Smooth muscle cell (in vitro differentiated cells): ENCODE data around the gene IRF5. TPM values are rescaled to one million over a fixed set of nuclear protein-coding genes. Genes with fewer than 3 reads are reported as not detected.

Experiments used
- DNase-seq: peaks from one replicate; lab custom pipeline; 2025; ENCODE audit not compliant: unreplicated experiment; lab: John Stamatoyannopoulos, UW
- H2AFZ ChIP-seq: fragments of 200-600 bp; sonication (generic); 2 replicates; pipeline ENCODE4 v1.6.0; 2016; ENCODE audit warnings: antibody characterized with exemption, low read depth, mild to moderate bottlenecking
- H3F3A ChIP-seq: fragments of 200-600 bp; sonication (generic); 2 replicates; pipeline ENCODE4 v1.6.0; 2017; ENCODE audit warnings: antibody characterized with exemption, low read depth
- H3K27ac ChIP-seq: fragments of 200-600 bp; sonication (generic); 2 replicates; pipeline ENCODE4 v1.5.1; 2016; ENCODE audit warnings: low read depth, mild to moderate bottlenecking
- H3K27me3 ChIP-seq: fragments of 200-600 bp; sonication (generic); 2 replicates; pipeline ENCODE4 v1.6.1; 2016; ENCODE audit warnings: low read depth, mild to moderate bottlenecking
- H3K36me3 ChIP-seq: fragments of 200-600 bp; sonication (generic); 2 replicates; pipeline ENCODE4 v1.5.1; 2016; ENCODE audit warnings: low read depth
- H3K4me1 ChIP-seq: fragments of 200-600 bp; sonication (generic); 2 replicates; pipeline ENCODE4 v1.5.1; 2016; ENCODE audit warnings: low read depth
- H3K4me2 ChIP-seq: fragments of 200-600 bp; sonication (generic); 2 replicates; pipeline ENCODE4 v1.6.0; 2016; ENCODE audit warnings: mild to moderate bottlenecking
- H3K4me3 ChIP-seq: fragments of 200-600 bp; sonication (generic); 2 replicates; pipeline ENCODE4 v1.5.1; 2016; ENCODE audit warnings: mild to moderate bottlenecking
- H3K79me2 ChIP-seq: fragments of 200-600 bp; sonication (generic); 2 replicates; pipeline ENCODE4 v1.6.0; 2016; ENCODE audit warnings: low read depth, mild to moderate bottlenecking
- H3K9ac ChIP-seq: fragments of 200-600 bp; sonication (generic); 2 replicates; pipeline ENCODE4 v1.6.0; 2016; ENCODE audit warnings: low read depth
- H3K9me3 ChIP-seq: fragments of 200-600 bp; sonication (generic); replicated peaks from 2 replicates; pipeline ENCODE4 v1.5.1; 2016; ENCODE audit warnings: low read depth
- H4K20me1 ChIP-seq: fragments of 200-600 bp; sonication (generic); 2 replicates; pipeline ENCODE4 v1.6.0; 2016; ENCODE audit warnings: low read depth
- CTCF ChIP-seq: fragments of 200-600 bp; sonication (generic); IDR thresholded peaks from 2 replicates; pipeline ENCODE4 v1.5.1; 2017; ENCODE audit warnings: borderline replicate concordance, mild to moderate bottlenecking, antibody characterized with exemption; ENCODE audit not compliant: insufficient read depth, poor library complexity, severe bottlenecking
- WGBS: methylation state at CpG from one replicate; pipeline ENCODE4 v1.1.7; 2016; ENCODE audit warnings: low lambda C conversion rate; 5-methylcytosine and 5-hydroxymethylcytosine counted together
- polyA plus RNA-seq: library from polyadenylated mRNA; unstranded; fragments of >200 nt; fragmentation: Nextera tagmentation; extraction: Ambion mirVana; gene quantifications from 2 replicates; pipeline ENCODE4 v1.2.1, GENCODE V29; 2016
- total RNA-seq: library from RNA; depleted of rRNA; stranded (reverse); fragments of >200 nt; gene quantifications from 2 replicates; pipeline ENCODE4 v1.2.3, GENCODE V29; 2014

IRF5 gene
- total and polyA plus RNA-seq, 2 experiments from 2014 or later: 0.35 to 0.76 TPM

- no peaks in the 10 kb centered on the region for H3F3A ChIP-seq
- H3K79me2 ChIP-seq: no peaks in the 10 kb centered on the region
- no peak overlapping the region for H3K4me3 ChIP-seq
- no peak overlapping the region for H3K27ac ChIP-seq
- H3K9ac ChIP-seq: no peak overlapping the region
- peaks cover 71% of the 10 kb centered on the region for H3K27me3 ChIP-seq
- TF ChIP-seq CTCF: no peak
- no peak for DNase-seq
- 90% methylated on average over 7 of the region's 7 CpGs for WGBS
- H3K9me3 ChIP-seq: no peaks in the 10 kb centered on the region
- no peaks in the 10 kb centered on the region for H3K36me3 ChIP-seq
- no peaks in the 10 kb centered on the region for H3K4me1 ChIP-seq
- H3K4me2 ChIP-seq: no peak overlapping the region
- H4K20me1 ChIP-seq: no peaks in the 10 kb centered on the region
- no peak overlapping the region for H2AFZ ChIP-seq
These were observed 1.5 kb downstream of the IRF5 start for GRCh38 chr7:128939075-128939860.

GRCh38 chr7:128939861-128940410 lies 2.2 kb downstream of the IRF5 start:
- WGBS: 80% methylated on average over 18 of the region's 18 CpGs
- Histone ChIP-seq H3K9ac (no peak overlapping the region), H3K4me2 (no peak overlapping the region), H3K27ac (no peak overlapping the region), H2AFZ (no peak overlapping the region), H4K20me1 (no peaks in the 10 kb centered on the region), H3F3A (no peaks in the 10 kb centered on the region), H3K79me2 (no peaks in the 10 kb centered on the region), H3K4me3 (no peak overlapping the region), H3K9me3 (no peaks in the 10 kb centered on the region), H3K36me3 (no peaks in the 10 kb centered on the region), H3K4me1 (no peaks in the 10 kb centered on the region), H3K27me3 (peaks cover 65% of the 10 kb centered on the region)
- no peak for TF ChIP-seq CTCF
- no peak for DNase-seq

- no peak for TF ChIP-seq CTCF
- DNase-seq: no peak
- Histone ChIP-seq H3K27ac (no peak overlapping the region), H3K36me3 (no peaks in the 10 kb centered on the region), H3K4me3 (no peak overlapping the region), H3F3A (no peaks in the 10 kb centered on the region), H2AFZ (no peak overlapping the region), H3K9ac (no peak overlapping the region), H3K4me2 (no peak overlapping the region), H3K27me3 (peaks cover 57% of the 10 kb centered on the region), H3K79me2 (no peaks in the 10 kb centered on the region), H4K20me1 (no peaks in the 10 kb centered on the region), H3K4me1 (no peaks in the 10 kb centered on the region), H3K9me3 (no peaks in the 10 kb centered on the region)
- WGBS: 80% methylated on average over 19 of the region's 20 CpGs
These were observed 3.0 kb downstream of the IRF5 start for GRCh38 chr7:128940494-128941322.
